ENCODE measurements around the gene SDC1.
"Not testable (repeated sequence)": the region's sequence is repeated elsewhere in the genome, so short reads cannot be mapped to it uniquely, and the experiment has no call there.

Gene SDC1

DNA sequence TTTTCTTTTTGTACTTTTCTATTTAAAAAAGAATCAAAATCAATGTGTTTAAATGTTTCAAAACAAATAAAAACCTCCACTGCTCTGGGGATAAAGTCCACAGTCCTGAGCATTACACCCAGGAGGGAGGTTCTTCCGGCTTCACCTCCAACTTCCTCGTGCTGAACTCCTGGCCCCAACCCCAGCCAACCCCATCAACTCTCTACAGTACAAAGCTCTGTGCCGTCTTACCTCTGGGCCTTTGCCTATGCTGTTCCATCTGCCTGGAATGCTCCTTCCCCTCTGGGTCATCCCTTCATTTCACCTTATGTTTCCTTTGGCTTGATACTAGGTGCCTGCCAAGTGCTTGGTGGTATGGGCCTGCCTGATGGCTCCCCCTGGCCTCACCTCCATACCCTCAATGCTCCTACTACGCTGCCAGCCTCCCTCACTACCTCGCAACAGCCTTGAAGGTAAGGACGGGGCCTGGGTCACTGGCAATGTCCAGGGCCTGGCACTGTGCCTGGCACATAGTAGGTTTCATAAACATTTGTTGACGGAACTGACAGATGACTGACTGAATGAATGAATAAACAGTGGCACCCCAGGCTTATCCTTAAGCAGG is 28.8 kb downstream of the SDC1 start:
- TF ChIP-seq CTCF (conservative IDR thresholded peaks at IDR 0.05; ENCODE audit: low read depth, low read length): no peak
- no peak for DNase-seq (ENCODE audit: low read depth)
- H3K4me3 ChIP-seq (ENCODE audit: low read length): no peak overlapping the region

GRCh38 chr2:20195431-20196033 is 29.4 kb downstream of the SDC1 start:
- no peak for DNase-seq (ENCODE audit: low read depth)
- no peak for TF ChIP-seq CTCF (conservative IDR thresholded peaks at IDR 0.05; ENCODE audit: low read depth, low read length)
- no peak overlapping the region for H3K4me3 ChIP-seq (ENCODE audit: low read length)

DNA sequence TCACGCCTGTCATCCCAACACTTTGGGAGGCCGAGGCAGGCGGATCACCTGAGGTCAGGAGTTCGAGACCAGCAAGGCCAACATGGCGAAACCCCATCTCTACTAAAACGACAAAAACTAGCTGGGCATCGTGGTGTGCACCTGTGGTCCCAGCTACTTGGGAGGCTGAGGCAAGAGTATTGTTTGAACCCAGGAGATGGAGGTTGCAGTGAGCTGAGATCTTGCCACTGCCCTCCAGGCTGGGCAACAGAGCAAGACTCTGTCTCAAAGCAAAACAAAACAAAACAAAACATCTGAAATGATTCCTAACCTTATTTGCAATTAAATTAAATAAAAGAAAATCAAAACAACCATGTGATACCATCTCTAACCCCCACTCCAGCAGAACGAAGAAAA is 29.9 kb downstream of the SDC1 start:
- not testable (repeated sequence) for DNase-seq (ENCODE audit: low read depth); H3K4me3 ChIP-seq (ENCODE audit: low read length)

GRCh38 chr2:20194097-20195015 is 30.6 kb downstream of the SDC1 start:
- no peak for TF ChIP-seq CTCF (conservative IDR thresholded peaks at IDR 0.05; ENCODE audit: low read depth, low read length)
- no peak for DNase-seq (ENCODE audit: low read depth)
- no peak overlapping the region for H3K4me3 ChIP-seq (ENCODE audit: low read length)

DNA sequence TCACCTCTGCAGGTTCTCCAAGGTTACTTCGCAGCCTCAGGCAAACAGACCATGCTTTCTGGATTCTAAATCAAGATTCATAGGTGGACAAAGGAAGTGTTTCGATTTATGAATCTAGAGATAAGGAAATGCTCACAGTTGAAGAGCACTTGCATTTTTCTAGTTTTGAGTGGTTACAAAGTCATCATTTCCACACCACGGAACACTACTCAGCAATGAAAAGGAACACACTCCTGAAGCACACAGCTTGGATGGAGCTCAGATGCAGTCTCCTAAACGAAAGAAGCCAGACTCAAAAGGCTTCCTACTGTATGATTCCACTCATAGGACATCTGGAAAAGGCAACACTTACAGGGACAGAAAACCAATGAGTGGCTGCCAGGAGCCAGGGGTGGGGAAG is 31.7 kb downstream of the SDC1 start:
- TF ChIP-seq CTCF (conservative IDR thresholded peaks at IDR 0.05; ENCODE audit: low read depth, low read length): no peak
- DNase-seq (ENCODE audit: low read depth): no peak

DNA sequence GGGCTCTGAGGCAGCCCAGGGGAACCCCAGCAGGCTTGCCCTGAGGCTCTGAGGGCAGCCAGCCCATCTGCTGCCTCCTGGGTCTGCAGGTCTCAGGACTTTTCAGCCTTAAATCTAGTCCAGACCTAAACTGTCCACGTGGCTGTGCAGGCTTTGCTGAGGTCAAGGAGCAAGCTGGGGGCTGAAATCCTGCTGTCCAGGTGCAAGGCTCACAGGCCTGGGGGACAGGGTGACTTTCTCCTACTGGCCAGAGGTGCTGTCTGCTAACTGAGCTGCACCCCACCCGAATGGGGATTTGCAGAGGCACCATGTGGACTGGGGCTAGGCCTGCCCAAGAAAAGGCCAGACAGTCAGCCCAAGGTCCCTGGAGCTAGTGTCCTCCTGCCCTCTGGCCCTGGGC is 32.1 kb downstream of the SDC1 start:
- no peak overlapping the region for H3K4me3 ChIP-seq (ENCODE audit: low read length)
- DNase-seq (ENCODE audit: low read depth): no peak
- TF ChIP-seq CTCF (conservative IDR thresholded peaks at IDR 0.05; ENCODE audit: low read depth, low read length): no peak

More for the DNA sequence above, 31.7 kb downstream of the SDC1 start:
- no peak overlapping the region for H3K4me3 ChIP-seq (ENCODE audit: low read length)

GRCh38 chr2:20191714-20192569 is 33.0 kb downstream of the SDC1 start:
- no peak for TF ChIP-seq CTCF (conservative IDR thresholded peaks at IDR 0.05; ENCODE audit: low read depth, low read length)
- DNase-seq (ENCODE audit: low read depth): no peak
- no peak overlapping the region for H3K4me3 ChIP-seq (ENCODE audit: low read length)

Data from retinal pigment epithelial cell (primary cell).